Germinal center (tissue), 1 donor: ENCODE results near the gene NKX6-2.
"Not testable (repeated sequence)": the region's sequence is repeated elsewhere in the genome, so short reads cannot be mapped to it uniquely, and the experiment has no call there.

Source experiments
- DNase-seq: peaks from one replicate; pipeline ENCODE4 v3.0.0; 2012; ENCODE audit warnings: mixed read lengths, low spot score

The NKX6-2 gene

GRCh38 chr10:132779549-132780294 is 6.2 kb downstream of the NKX6-2 start:
- no peak for DNase-seq

GRCh38 chr10:132777441-132777840 is 8.5 kb downstream of the NKX6-2 start:
- DNase-seq = no peak

DNA sequence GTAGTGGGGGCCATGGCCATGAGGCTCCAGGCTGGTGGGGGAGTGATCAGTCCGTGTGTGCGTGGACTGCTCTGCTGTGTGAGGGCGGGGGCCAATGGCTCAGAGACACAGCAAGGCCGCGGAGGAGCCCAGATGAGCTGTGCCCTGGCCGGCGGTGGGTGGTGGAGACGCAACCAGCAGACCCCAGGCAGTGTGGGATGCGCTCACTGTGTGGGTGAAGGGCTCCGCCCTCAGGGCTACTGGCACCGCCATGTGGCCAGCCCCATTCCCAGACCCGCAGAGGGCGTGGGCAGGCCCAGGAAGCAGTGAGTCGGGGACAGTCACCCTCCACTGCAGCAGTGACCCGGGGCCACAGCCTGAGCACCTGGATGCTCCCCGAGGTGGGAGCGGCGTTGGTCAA is 9.1 kb downstream of the NKX6-2 start:
- DNase-seq = no peak

DNA sequence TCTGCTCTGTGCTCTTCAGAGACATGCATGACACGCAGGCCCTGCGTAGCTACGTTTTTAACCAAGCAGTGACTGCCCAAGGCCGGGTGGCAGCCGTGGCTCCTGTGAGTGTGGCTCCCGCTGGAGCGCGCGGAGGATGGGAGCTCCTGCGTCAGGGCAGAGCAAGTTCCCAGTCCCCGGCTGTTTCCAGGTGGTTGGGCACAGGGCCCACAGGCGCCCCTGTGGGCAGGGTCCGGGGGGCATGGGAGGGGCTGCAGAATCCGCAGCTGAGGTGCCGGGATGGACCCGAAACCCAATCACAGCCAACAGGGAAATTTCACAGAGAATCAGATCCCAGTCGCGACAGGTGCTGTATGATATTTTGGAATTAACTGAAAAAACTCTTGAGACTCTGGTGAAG is 9.8 kb downstream of the NKX6-2 start:
- no peak for DNase-seq

DNA sequence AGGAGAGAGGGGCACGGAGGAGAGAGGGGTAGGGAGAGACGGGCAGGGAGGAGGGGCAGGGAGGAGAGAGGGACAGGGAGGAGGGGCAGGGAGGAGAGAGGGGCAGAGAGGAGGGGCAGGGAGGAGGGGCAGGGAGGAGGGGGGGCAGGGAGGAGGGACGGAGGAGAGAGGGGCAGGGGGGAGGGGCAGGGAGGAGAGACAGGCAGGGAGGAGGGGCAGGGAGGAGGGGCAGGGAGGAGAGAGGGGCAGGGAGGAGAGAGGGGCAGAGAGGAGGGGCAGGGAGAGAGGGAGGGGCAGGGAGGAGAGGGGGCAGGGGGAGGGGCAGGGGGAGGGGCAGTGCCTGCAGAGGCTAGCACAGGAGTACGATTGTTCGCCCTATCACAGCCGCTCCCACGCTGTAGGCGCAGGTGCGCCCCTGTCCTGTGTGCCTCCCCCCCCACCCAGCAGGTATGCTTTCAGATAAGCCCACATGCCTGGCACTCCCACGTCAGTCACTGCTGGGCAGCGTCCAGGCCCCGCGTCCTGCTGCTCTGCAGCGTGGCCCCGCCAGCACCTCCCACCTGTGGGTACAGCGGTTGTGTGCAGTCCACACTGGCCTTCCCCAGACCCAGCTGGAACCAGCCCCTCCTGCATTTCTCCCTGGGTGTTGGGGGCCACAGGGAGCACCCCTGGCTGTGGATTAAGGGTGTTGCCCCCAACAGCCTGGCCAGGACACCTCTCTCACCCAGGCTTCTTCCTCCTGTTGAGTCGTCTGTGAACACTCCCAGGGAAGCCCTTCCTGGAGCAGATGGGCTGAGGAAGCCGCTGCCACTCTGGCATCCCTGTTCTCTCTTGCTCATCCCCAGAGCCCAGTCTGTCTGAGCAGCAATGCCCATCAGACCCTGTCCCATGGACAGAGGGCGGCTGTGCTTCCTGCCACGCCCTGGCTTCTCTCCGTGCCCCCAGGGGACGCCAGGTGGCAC is 10.8 kb downstream of the NKX6-2 start:
- DNase-seq = no peak

GRCh38 chr10:132774181-132774901 is 11.6 kb downstream of the NKX6-2 start:
- no peak for DNase-seq

DNA sequence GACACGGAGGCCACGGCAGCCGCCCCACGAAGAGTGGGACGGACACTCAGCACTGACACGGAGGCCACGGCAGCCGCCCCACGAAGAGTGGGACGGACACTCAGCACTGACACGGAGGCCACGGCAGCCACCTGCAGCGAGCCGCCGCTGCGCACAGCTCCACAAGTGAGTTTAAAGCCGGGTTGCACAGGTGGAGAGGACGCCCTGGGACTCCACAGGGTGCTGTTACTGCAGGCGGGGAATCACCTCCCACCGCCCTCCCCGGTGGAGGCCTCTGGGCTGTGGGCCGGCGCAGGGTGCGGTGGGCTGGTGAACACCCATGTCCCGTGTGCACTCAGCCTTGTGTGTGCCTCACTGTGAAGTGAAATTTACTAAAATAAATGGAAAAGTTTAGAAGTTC is 13.1 kb downstream of the NKX6-2 start:
- not testable (repeated sequence) for DNase-seq

GRCh38 chr10:132770061-132771021 is 15.6 kb downstream of the NKX6-2 start:
- DNase-seq = no peak

DNA sequence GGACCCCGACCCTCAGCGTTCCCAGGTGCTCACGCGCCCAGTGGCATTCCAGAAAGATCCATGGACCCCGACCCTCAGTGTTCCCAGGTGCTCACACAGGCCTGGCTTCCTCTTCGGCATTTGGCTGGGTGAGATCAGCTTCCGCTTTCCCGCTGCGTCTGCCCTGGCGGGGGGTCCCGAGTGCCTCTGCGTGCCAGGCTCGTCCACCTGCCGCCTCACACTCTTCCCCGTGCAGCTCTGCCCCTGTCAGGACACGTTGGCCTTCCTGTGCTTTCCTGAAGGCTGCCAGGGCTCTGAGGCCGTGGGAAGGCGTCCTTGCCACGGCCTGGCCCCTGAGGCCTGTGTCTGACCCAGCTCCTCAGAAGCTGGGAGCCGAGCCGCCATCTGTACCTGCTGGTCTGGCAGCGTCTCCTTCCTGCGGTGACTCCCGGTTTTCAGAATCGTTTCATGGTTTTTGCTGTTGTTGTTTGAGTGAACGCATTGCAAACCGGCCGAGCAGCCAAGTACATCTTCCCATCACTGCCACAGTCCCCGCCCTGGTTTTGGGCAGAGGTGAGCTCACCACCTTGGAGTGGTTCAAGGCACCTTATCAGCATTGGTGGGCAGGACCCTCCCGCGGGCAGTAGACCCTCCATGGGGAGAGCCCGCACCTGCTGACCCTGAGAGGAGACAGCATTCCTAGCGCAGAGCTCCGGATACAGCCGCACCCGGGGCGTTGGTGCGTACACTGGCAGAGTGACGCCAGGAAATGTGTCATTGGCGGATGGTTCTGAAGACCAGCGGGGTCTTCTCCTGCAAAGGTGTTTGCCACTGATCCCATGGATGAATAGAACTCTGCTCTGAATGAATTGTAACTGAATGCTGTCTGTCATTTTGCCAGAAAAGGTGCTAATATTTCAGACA is 17.4 kb downstream of the NKX6-2 start:
- DNase-seq = no peak

DNA sequence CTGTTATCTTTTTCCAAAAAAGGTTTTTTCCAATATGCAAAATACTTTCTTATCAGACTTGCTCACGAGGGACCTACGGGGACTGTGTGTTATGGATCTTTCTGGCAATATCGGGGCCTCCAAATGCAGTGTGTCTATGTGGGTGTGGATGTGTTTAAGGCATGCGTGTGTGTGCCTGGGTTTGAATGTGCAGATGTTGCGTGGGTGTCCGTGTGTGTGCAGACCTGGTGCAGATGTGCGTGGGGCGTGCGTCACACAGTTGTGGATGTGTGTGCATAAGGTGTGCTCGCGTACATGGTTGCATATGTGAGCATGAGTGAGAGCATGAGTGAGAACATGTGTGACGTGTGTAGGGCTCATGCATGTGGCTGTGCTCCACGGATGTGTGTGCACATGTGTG is 19.7 kb downstream of the NKX6-2 start:
- no peak for DNase-seq

DNA sequence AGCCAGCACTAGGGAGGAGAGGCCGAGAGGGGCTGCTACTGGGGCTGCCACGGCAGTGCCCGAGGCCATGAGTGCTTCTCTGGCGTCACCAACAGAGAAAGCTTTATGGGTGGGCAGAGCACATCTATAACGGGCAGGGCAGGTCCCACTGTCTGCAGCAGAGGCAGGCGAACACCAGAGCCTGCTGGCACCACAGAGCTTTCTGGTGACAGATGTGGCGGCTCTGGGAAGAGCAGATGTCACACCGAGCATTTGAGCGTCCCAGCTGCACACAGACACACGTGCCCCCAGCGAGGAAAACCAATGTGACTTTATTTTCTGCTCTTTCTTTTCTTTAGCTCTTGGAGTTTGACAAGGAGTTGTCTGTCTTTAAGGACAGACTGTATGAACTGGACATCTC is 20.5 kb downstream of the NKX6-2 start:
- DNase-seq = no peak

- no peak for DNase-seq
These were observed 21.8 kb downstream of the NKX6-2 start for GRCh38 chr10:132764108-132764507.

GRCh38 chr10:132763545-132763944 is 22.4 kb downstream of the NKX6-2 start:
- DNase-seq = no peak

- DNase-seq = no peak
These were observed 23.7 kb downstream of the NKX6-2 start for GRCh38 chr10:132762267-132762666.

DNA sequence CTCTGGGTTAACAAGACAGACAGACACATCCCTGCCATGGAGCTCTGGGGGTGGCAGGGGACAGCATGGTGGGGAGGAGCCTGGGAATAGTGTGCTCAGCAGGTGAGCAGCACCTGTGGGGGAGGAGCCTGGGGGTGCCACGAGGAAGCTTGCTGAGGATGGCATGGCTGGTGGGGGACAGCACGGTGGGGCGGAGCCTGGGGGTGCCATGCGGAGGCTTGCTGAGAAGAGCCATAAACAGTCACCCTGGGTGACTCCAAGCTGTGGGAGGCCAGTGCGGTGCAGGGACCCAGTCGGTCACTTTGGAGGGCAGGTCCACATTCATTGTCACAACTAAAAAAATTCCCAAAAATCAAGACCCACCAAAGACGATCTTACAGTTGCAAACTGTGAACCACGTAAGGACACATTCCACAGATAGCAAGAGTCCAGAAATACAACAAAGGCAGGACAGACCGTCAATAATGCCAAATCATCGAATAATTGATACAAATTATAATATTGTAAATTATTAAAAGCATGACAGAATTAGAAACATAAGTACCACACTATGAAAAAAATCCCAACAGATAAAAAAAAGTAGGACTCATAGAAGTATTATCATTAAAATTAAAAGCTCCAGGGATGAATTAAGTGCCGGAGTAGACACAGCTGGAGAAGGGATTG is 24.4 kb downstream of the NKX6-2 start:
- no peak for DNase-seq

DNA sequence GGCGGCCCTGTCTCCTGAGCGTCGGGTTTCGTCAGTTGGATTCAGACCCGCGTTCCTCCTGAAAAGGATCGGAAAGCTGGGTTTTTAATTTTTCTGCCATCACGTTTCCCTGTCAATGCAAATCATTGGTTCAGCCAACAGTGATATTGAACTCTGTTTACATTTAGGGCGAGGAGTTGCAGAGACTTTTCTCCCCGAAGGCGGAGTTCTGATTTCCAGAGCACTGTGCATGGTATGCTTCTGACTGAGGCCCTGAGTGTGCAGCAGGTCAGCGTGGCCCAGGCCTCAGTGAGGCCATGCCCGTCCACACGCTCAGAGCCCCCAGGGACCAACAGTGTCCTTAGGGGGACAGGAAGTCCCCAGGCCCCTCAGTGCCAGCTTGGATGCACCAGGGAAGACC is 27.1 kb downstream of the NKX6-2 start:
- no peak for DNase-seq

GRCh38 chr10:132757171-132757570 is 28.8 kb downstream of the NKX6-2 start:
- no peak for DNase-seq

GRCh38 chr10:132756591-132756990 is 29.4 kb downstream of the NKX6-2 start:
- DNase-seq = no peak

DNA sequence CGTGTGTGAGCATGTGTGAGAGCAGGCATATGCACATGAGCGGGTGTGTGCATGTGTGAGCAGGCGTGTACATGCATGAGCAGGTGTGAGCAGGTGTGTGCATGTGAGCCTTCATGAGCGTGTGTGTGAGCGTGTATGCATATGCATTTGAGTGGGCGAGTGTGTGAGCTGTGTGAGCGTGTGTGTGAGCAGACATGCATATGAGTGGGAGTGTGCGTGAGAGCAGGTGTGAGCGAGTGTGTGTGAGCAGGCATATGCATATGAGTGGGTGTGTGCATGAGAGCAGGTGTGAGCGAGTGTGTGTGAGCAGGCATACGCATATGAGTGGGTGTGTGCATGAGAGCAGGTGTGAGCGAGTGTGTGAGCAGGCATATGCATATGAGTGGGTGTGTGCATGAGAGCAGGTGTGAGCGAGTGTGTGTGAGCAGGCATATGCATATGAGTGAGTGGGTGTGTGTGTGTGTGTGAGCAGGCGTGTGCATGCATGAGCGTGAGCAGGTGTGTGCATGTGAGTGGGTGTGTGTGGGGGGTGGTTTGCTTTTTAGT is 30.7 kb downstream of the NKX6-2 start:
- DNase-seq = no peak
